Muscle of leg (tissue), 11 donors: ENCODE data around the gene NCAPH2. TPM values are rescaled to one million over a fixed set of nuclear protein-coding genes. Genes with fewer than 3 reads are reported as not detected.

Experiments used
- DNase-seq: peaks from one replicate; pipeline ENCODE4 v3.0.0; 2013
- H3K27ac ChIP-seq: one replicate; pipeline ENCODE4 v1.5.1; 2013; ENCODE audit warnings: mild to moderate bottlenecking, low read length, control low read depth
- H3K27me3 ChIP-seq: one replicate; pipeline ENCODE4 v1.6.1; 2013; ENCODE audit warnings: low read length; ENCODE audit not compliant: control insufficient read depth, insufficient read depth
- H3K36me3 ChIP-seq: one replicate; pipeline ENCODE4 v1.6.1; 2013; ENCODE audit warnings: low read length; ENCODE audit not compliant: control insufficient read depth, insufficient read depth
- H3K4me1 ChIP-seq: one replicate; pipeline ENCODE4 v1.6.1; 2013; ENCODE audit warnings: low read length; ENCODE audit not compliant: control insufficient read depth, insufficient read depth
- H3K4me3 ChIP-seq: one replicate; pipeline ENCODE4 v1.5.1; 2013; ENCODE audit warnings: low read length, control low read depth
- H3K9me3 ChIP-seq: replicated peaks from 2 replicates; pipeline ENCODE4 v1.6.1; 2013; ENCODE audit warnings: low read depth, low read length; ENCODE audit not compliant: control insufficient read depth
- WGBS: methylation state at CpG from one replicate; pipeline ENCODE4 v1.1.5; 2013; ENCODE audit warnings: missing lambda C conversion rate; ENCODE audit not compliant: insufficient coverage; 5-methylcytosine and 5-hydroxymethylcytosine counted together
- polyA plus RNA-seq, 8 donors: library from polyadenylated mRNA; unstranded; fragments of 120-200 nt; gene quantifications; one replicate each; pipeline versions ENCODE4 v1.2.1 to v1.2.3, GENCODE V29; 2013; ENCODE audit warnings: inconsistent platforms in 1 of 8, low replicate concordance in 1 of 8; ENCODE audit not compliant: insufficient read length in 8 of 8, insufficient read depth in 1 of 8
- total RNA-seq: library from RNA; stranded (reverse); fragments of 120-200 nt; gene quantifications from one replicate; pipeline ENCODE4 v1.2.4, GENCODE V29; 2013

Gene NCAPH2
- total and polyA plus RNA-seq, 9 donors, result 30.7 to 40.3 (median 37.5) TPM

DNA sequence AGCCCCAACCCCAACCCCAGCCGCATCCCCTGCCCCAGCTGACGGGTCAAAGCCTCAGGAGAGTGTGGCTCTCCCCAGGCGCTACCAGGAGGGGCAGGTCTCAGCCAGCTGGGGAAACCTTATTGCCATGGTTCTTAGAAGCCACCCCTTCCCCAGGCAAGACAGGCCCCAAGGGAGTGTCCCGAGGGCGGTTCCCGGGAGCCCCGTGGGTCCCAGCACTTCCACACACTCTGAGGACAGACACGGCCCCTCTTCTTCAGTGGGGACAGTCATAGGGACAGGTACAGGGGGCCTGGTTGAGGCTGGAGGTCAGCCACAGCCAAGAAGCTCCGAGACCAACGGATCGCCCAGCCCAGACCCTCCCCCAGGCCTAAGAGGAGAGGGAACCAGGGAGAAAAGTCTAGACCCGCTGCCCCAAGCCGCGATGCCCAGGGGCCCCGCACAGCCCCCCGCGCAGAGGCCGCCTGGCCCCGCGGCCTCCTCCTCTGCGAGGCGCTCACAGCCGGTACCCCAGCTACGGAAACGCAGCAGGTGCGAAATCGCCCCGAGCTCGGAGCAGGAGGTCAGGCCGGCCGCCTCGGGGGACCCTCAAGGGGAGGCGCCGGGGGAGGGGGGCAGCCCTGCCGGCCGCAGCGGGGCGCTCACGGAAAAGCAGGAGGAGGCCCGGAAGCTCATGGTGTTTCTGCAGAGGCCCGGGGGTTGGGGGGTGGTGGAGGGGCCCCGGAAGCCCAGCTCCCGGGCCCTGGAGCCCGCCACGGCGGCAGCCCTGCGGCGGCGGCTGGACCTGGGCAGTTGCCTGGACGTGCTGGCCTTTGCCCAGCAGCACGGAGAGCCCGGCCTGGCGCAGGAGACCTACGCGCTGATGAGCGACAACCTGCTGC lies 40.3 kb downstream of the NCAPH2 start:
- Histone ChIP-seq H3K9me3 (no peaks in the 10 kb centered on the region), H3K4me3 (peak overlapping the region; percentile 8), H3K27me3 (peaks cover 70% of the 10 kb centered on the region), H3K27ac (no peak overlapping the region), H3K4me1 (peaks cover 13% of the 10 kb centered on the region), H3K36me3 (no peaks in the 10 kb centered on the region)
- 2% methylated on average over 50 of the region's 56 CpGs for WGBS
- no peak for DNase-seq

DNA sequence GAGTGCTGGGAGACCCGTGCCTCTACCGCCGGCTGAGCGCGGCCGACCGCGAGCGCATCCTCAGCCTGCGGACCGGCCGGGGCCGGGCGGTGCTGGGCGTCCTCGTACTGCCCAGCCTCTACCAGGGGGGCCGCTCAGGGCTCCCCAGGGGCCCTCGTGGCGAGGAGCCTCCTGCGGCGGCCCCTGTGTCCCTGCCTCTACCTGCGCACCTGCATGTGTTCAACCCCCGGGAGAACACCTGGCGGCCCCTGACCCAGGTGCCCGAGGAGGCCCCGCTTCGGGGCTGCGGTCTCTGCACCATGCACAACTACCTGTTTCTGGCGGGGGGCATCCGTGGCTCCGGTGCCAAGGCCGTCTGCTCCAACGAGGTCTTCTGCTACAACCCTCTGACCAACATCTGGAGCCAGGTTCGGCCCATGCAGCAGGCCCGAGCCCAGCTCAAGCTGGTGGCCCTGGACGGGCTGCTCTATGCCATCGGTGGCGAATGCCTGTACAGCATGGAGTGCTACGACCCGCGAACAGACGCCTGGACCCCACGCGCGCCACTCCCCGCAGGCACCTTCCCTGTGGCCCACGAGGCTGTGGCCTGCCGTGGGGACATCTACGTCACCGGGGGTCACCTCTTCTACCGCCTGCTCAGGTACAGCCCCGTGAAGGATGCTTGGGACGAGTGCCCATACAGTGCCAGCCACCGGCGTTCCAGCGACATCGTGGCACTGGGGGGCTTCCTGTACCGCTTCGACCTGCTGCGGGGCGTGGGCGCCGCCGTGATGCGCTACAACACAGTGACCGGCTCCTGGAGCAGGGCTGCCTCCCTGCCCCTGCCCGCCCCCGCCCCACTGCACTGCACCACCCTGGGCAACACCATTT lies 41.1 kb downstream of the NCAPH2 start:
- Histone ChIP-seq H3K4me3 (no peak overlapping the region), H3K36me3 (no peaks in the 10 kb centered on the region), H3K4me1 (peaks cover 10% of the 10 kb centered on the region), H3K9me3 (no peaks in the 10 kb centered on the region), H3K27me3 (peaks cover 61% of the 10 kb centered on the region), H3K27ac (no peak overlapping the region)
- WGBS, result 64% methylated on average over 61 of the region's 68 CpGs
- DNase-seq, result no peak

DNA sequence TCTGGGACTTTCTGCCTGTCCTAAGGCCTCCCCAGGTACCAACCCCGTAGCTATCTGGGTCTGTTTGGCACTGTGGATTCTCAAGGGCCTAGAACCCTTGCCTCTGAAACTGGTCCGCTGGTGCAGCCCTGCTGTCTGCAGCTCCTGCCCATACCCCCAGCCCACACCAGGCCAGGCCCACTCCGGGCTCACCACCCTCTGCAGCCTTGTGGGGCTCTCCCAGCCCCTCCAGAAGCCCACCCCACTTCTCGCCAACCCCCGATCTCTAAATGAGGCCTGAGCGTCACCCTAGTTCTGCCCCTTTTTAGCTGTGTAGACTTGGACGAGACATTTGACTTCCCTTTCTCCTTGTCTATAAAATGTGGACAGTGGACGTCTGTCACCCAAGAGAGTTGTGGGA lies 42.4 kb downstream of the NCAPH2 start:
- peaks cover 49% of the 10 kb centered on the region for H3K27me3 ChIP-seq
- peaks cover 4% of the 10 kb centered on the region for H3K4me1 ChIP-seq
- no peak for DNase-seq
- H3K9me3 ChIP-seq, result no peaks in the 10 kb centered on the region
- WGBS, result 83% methylated on average over 7 of the region's 8 CpGs
- H3K27ac ChIP-seq, result no peak overlapping the region
- H3K36me3 ChIP-seq, result no peaks in the 10 kb centered on the region
- no peak overlapping the region for H3K4me3 ChIP-seq

DNA sequence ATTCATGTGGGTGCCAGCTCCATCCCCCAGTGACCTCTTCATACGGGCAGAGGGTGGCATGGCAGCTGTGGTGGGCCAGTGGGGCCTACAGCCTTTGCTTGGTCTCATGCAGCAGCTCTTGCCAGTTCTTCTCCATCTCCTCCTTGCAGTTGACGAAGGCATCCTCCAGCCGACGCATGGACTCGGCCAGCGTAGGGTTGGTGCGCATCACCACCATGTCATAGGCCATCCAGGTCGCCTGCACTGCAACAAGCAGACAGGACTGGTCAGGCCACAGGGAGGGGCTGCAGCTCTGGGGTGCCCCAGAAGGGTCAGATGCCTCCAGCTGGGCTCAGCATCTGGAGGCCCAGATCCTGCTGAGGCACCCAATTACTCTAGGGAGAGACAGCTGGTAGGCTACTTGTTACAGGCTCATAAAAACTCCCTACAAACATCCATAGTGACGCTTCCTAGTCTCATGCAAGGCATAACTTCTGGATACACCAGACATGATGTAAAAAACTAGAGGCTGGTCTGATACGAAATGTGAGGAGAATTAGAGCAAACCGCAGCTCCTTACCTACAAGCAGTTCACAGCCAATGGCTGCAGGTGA lies 43.2 kb downstream of the NCAPH2 start:
- no peak overlapping the region for H3K27ac ChIP-seq
- no peaks in the 10 kb centered on the region for H3K36me3 ChIP-seq
- peaks cover 40% of the 10 kb centered on the region for H3K27me3 ChIP-seq
- no peak overlapping the region for H3K4me3 ChIP-seq
- H3K9me3 ChIP-seq, result no peaks in the 10 kb centered on the region
- peaks cover 4% of the 10 kb centered on the region for H3K4me1 ChIP-seq
- WGBS, result 89% methylated on average over 8 of the region's 11 CpGs
- DNase-seq, result no peak

GRCh38 chr22:50553310-50553709 lies 45.3 kb downstream of the NCAPH2 start:
- WGBS, result 95% methylated on average over 6 of the region's 8 CpGs

DNA sequence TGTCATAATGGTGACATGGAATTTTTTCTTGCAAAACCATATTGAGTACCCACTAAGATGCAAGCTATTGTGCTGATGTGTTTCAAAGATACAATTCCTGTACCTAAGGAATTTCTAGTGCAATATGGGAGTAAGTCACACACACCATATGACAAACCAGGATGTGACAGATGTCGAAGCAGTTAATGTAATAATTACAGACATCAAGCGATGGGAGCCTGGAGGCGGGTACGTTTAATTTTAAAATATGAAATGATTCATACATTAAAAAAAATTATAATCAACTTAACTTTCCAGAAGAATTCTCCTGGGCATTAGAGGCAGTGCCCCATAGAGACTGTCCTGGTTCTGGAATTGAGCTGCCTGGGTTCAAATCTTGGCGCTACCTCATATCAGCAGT lies 48.7 kb downstream of the NCAPH2 start:
- H3K27me3 ChIP-seq, result peaks cover 8% of the 10 kb centered on the region
- no peaks in the 10 kb centered on the region for H3K36me3 ChIP-seq
- H3K4me1 ChIP-seq, result no peaks in the 10 kb centered on the region
- no peak for DNase-seq
- H3K4me3 ChIP-seq, result no peak overlapping the region
- no CpG with 5 or more reads among the region's 5 CpGs for WGBS
- no peaks in the 10 kb centered on the region for H3K9me3 ChIP-seq
- H3K27ac ChIP-seq, result no peak overlapping the region

More at GRCh38 chr22:50553310-50553709, 45.3 kb downstream of the NCAPH2 start:
- Histone ChIP-seq H3K27me3 (peaks cover 22% of the 10 kb centered on the region), H3K9me3 (no peaks in the 10 kb centered on the region), H3K27ac (no peak overlapping the region), H3K4me3 (no peak overlapping the region), H3K4me1 (peaks cover under 1% of the 10 kb centered on the region), H3K36me3 (no peaks in the 10 kb centered on the region)
- no peak for DNase-seq

DNA sequence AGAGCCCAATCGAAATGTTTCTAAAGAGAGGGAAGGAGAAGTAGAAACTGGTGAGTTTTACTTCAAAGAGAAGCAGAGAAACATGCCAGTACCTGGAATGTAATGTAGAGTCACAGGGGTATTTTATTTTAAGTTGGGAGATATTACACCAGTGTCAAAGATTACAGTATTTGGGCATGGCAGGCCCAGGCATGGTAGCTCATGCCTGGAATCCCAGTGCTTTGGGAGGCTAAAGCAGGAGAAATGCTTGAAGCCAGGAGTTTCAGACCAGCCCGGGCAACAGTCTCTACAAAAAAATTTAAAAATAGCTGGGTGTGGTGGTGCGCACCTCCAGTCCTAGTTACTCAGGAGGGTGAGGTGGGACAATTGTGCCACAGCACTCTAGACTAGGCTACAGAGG lies 52.0 kb downstream of the NCAPH2 start:
- DNase-seq, result no peak
- peaks cover 10% of the 10 kb centered on the region for H3K4me1 ChIP-seq
- no peaks in the 10 kb centered on the region for H3K9me3 ChIP-seq
- H3K27me3 ChIP-seq, result peaks cover 11% of the 10 kb centered on the region
- H3K4me3 ChIP-seq, result no peak overlapping the region
- WGBS, result 81% methylated on average over 3 of the region's 3 CpGs
- no peaks in the 10 kb centered on the region for H3K36me3 ChIP-seq
- H3K27ac ChIP-seq, result no peak overlapping the region

GRCh38 chr22:50561401-50562358 lies 53.7 kb downstream of the NCAPH2 start:
- WGBS, result 57% methylated on average over 14 of the region's 34 CpGs
- Histone ChIP-seq H3K27ac (no peak overlapping the region), H3K27me3 (peaks cover 14% of the 10 kb centered on the region), H3K36me3 (no peaks in the 10 kb centered on the region), H3K4me1 (peaks cover 10% of the 10 kb centered on the region), H3K4me3 (no peak overlapping the region), H3K9me3 (no peaks in the 10 kb centered on the region)
- DNase-seq, result no peak
